Memory B cell (primary cell): ENCODE data around the gene PRMT7.
"Not testable (repeated sequence)": the region's sequence is repeated elsewhere in the genome, so short reads cannot be mapped to it uniquely, and the experiment has no call there.

Experiments used
- ATAC-seq: fragments of 150-1000 bp; cut with Tn5 transposase; 2 replicates; pipeline ENCODE4 v1.10.0; 2021; ENCODE audit warnings: low read depth, mild to moderate bottlenecking, moderate library complexity
- DNase-seq, 2 donors: peaks; one replicate each; pipeline ENCODE4 v3.0.0; 2022; ENCODE audit warnings: low spot score in 2 of 2
- H3K27ac Mint-ChIP-seq: one replicate; pipeline ENCODE4 v1.8.0; 2022; ENCODE audit warnings: mild to moderate bottlenecking, moderate library complexity, mixed read lengths
- H3K27me3 Mint-ChIP-seq: one replicate; pipeline ENCODE4 v1.8.0; 2022; ENCODE audit warnings: mixed read lengths
- H3K36me3 Mint-ChIP-seq: one replicate; pipeline ENCODE4 v1.8.0; 2022; ENCODE audit warnings: mild to moderate bottlenecking, mixed read lengths
- H3K4me1 Mint-ChIP-seq: one replicate; pipeline ENCODE4 v1.8.0; 2022; ENCODE audit warnings: mixed read lengths
- H3K4me3 Mint-ChIP-seq: one replicate; pipeline ENCODE4 v1.8.0; 2022; ENCODE audit warnings: mild to moderate bottlenecking, moderate library complexity, mixed read lengths
- H3K9me3 Mint-ChIP-seq: one replicate; pipeline ENCODE4 v1.8.0; 2022; ENCODE audit warnings: mixed read lengths

Gene PRMT7

DNA sequence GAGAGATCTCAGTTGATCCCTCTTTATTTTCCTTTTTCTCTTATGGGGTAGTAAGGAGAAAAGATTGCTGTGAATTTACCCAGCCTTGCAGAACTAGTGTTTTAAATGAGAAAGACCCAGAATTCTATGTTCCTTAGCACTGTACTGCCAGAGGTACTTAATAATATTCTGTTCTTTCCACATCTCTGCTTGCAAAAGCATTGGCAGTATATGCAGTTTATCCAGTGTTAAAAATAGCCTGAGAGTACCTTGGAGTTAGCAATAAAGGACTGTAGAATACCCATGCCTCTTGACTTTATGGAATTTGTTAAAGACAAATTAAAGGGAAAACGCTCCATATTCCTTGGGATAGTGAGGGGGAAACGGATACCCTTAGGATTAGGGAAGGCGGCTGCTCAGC lies 34.6 kb upstream of the PRMT7 start:
- Mint-ChIP-seq H3K36me3 (peaks cover 12% of the 10 kb centered on the region), H3K4me3 (peak overlapping the region; percentile 73), H3K27me3 (no peaks in the 10 kb centered on the region), H3K27ac (peak overlapping the region; percentile 82), H3K9me3 (no peaks in the 10 kb centered on the region), H3K4me1 (peaks cover 40% of the 10 kb centered on the region)
- DNase-seq (no peak), ATAC-seq (no peak)

DNA sequence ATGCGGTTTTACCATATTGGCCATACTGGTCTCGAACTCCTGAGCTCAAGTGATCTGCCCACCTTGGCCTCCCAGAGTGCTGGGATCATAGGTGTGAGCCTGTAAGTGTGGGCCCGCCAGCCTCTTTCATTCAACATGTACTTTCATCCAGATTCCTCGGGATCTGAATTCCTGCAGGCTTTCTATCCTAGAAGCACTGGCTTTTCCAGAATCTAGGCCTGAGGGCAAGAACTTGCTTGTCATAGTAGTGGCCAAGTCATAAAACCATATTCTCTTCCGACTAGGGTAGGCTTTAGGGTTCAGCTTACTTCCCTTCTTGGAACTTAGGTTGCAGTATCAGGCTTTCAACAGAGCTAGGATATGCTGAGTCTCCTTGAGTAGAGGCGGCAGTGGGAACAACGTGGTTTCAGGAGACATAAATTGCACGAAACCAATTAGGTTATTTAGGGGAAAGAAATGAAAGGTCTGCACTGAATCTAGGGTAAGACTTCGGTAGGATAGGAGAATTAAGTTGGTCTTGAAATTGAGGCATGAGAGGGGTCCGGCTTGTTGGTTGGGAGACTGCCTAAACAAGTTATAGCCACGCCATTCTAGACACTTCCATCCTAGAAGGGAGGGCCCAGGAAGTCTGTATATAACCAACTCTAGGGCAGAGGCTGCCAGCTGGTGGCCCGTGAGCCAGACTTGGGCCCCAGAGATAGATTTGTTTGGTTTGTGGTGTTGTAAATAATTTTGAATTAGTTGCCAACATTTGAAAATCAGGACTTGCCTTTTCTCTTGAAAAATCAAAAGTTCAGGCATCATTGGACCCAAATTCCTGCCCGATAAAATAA lies 30.9 kb upstream of the PRMT7 start:
- H3K36me3 Mint-ChIP-seq, result peaks cover 15% of the 10 kb centered on the region
- H3K9me3 Mint-ChIP-seq, result no peaks in the 10 kb centered on the region
- peaks cover 42% of the 10 kb centered on the region for H3K4me1 Mint-ChIP-seq
- ATAC-seq (no peak), DNase-seq (no peak)
- H3K27me3 Mint-ChIP-seq, result no peaks in the 10 kb centered on the region
- H3K4me3 Mint-ChIP-seq, result no peak overlapping the region
- no peak overlapping the region for H3K27ac Mint-ChIP-seq

- H3K9me3 Mint-ChIP-seq, result no peaks in the 10 kb centered on the region
- H3K4me3 Mint-ChIP-seq, result no peak overlapping the region
- ATAC-seq (no peak), DNase-seq (no peak)
- peaks cover 17% of the 10 kb centered on the region for H3K36me3 Mint-ChIP-seq
- no peaks in the 10 kb centered on the region for H3K27me3 Mint-ChIP-seq
- H3K4me1 Mint-ChIP-seq, result peaks cover 42% of the 10 kb centered on the region
- peak overlapping the region; percentile 77 for H3K27ac Mint-ChIP-seq
Measured at GRCh38 chr16:68281368-68282063, 29.3 kb upstream of the PRMT7 start.

GRCh38 chr16:68282064-68282452 lies 28.8 kb upstream of the PRMT7 start:
- peaks cover 18% of the 10 kb centered on the region for H3K36me3 Mint-ChIP-seq
- no peak for ATAC-seq

DNA sequence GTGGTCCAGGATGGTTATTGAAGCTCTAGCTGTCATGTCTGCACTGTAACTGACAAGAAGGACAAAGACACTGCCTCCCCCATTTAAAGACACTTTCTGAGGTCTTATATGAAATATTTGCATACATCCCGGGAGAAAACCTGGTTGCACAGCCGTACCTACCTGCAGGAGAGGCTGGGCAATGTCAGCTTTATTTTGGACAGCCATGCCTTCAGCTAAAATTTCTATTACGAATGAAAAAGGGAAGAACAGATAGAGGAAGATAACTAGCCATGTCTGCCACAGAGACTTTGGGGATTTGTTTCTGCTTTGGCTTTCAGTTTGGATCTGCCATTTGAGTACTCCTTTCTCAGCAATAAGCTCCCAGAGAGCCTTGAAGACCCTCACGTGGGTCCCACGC lies 27.5 kb upstream of the PRMT7 start:
- H3K27me3 Mint-ChIP-seq, result no peaks in the 10 kb centered on the region
- H3K36me3 Mint-ChIP-seq, result peaks cover 27% of the 10 kb centered on the region

More at GRCh38 chr16:68282064-68282452, 28.8 kb upstream of the PRMT7 start:
- no peaks in the 10 kb centered on the region for H3K27me3 Mint-ChIP-seq
- no peak for DNase-seq
- no peaks in the 10 kb centered on the region for H3K9me3 Mint-ChIP-seq
- no peak overlapping the region for H3K4me3 Mint-ChIP-seq
- H3K4me1 Mint-ChIP-seq, result peaks cover 45% of the 10 kb centered on the region
- H3K27ac Mint-ChIP-seq, result peak overlapping the region; percentile 77

DNA sequence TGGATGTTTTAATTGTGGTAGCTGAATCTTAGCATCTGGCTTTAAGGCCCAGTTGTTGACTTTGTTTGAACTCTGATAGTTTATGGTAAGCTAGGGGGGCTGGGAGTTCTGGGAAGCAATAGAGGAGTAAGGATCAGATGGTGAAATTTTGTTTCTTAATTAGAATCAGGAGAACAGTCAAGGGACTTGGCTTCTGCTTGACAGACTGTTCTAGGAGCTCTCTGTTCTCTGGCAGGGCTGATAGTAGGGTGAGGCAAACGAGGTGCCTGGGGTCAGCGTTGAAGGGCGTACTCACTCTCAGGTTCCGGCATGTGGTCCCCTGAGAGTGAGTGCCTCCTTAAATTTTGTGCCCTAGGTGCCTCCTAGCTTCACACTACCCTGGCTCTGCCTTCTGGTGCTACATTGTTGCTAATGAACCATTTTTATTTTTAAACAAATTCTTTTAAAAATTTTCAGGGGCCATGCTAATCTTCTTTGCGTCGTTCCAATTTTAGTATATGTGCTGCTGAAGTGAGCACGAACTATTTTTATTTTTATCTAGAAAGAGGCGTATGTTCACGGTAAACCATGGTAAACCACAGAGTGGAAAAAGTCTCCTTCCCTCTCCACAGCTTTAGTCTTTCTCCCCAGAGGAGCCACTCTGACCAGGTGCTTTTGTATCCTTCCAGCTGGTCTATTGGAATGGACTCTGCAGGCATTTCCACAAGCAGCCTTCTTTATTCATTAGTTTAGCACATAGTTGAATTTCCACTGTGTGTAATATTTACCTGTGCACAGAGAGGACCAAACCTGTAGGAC lies 26.8 kb upstream of the PRMT7 start:
- Mint-ChIP-seq H3K9me3 (no peaks in the 10 kb centered on the region), H3K27me3 (no peaks in the 10 kb centered on the region)

More for the DNA sequence above, 27.5 kb upstream of the PRMT7 start:
- no peaks in the 10 kb centered on the region for H3K9me3 Mint-ChIP-seq
- DNase-seq (no peak), ATAC-seq (no peak)
- H3K4me3 Mint-ChIP-seq, result peak overlapping the region; percentile 75
- H3K4me1 Mint-ChIP-seq, result peaks cover 55% of the 10 kb centered on the region
- peak overlapping the region; percentile 82 for H3K27ac Mint-ChIP-seq

GRCh38 chr16:68284847-68285246 lies 26.0 kb upstream of the PRMT7 start:
- Mint-ChIP-seq H3K9me3 (no peaks in the 10 kb centered on the region), H3K27ac (peak overlapping the region; percentile 82), H3K4me3 (peak overlapping the region; percentile 57), H3K27me3 (no peaks in the 10 kb centered on the region), H3K36me3 (peaks cover 27% of the 10 kb centered on the region), H3K4me1 (peaks cover 59% of the 10 kb centered on the region)
- ATAC-seq (peak; percentile 78), DNase-seq (peak; percentile 48 to 61)

More for the DNA sequence above, 26.8 kb upstream of the PRMT7 start:
- DNase-seq (no peak), ATAC-seq (peak; percentile 8)
- Mint-ChIP-seq H3K36me3 (peaks cover 27% of the 10 kb centered on the region), H3K27ac (peak overlapping the region; percentile 82), H3K4me1 (peaks cover 55% of the 10 kb centered on the region), H3K4me3 (peak overlapping the region; percentile 75)

GRCh38 chr16:68285683-68286082 lies 25.1 kb upstream of the PRMT7 start:
- Mint-ChIP-seq H3K9me3 (no peaks in the 10 kb centered on the region), H3K27me3 (no peaks in the 10 kb centered on the region), H3K27ac (peak overlapping the region; percentile 82), H3K4me1 (peaks cover 62% of the 10 kb centered on the region), H3K4me3 (peak overlapping the region; percentile 79), H3K36me3 (peaks cover 29% of the 10 kb centered on the region)
- ATAC-seq (no peak), DNase-seq (no peak)

- DNase-seq (no peak), ATAC-seq (peak; percentile 25)
- peaks cover 59% of the 10 kb centered on the region for H3K4me1 Mint-ChIP-seq
- H3K27me3 Mint-ChIP-seq, result no peaks in the 10 kb centered on the region
- no peaks in the 10 kb centered on the region for H3K9me3 Mint-ChIP-seq
- H3K36me3 Mint-ChIP-seq, result peaks cover 32% of the 10 kb centered on the region
- H3K4me3 Mint-ChIP-seq, result peak overlapping the region; percentile 79
- peak overlapping the region; percentile 82 for H3K27ac Mint-ChIP-seq
Measured at GRCh38 chr16:68286153-68287074, 24.4 kb upstream of the PRMT7 start.

DNA sequence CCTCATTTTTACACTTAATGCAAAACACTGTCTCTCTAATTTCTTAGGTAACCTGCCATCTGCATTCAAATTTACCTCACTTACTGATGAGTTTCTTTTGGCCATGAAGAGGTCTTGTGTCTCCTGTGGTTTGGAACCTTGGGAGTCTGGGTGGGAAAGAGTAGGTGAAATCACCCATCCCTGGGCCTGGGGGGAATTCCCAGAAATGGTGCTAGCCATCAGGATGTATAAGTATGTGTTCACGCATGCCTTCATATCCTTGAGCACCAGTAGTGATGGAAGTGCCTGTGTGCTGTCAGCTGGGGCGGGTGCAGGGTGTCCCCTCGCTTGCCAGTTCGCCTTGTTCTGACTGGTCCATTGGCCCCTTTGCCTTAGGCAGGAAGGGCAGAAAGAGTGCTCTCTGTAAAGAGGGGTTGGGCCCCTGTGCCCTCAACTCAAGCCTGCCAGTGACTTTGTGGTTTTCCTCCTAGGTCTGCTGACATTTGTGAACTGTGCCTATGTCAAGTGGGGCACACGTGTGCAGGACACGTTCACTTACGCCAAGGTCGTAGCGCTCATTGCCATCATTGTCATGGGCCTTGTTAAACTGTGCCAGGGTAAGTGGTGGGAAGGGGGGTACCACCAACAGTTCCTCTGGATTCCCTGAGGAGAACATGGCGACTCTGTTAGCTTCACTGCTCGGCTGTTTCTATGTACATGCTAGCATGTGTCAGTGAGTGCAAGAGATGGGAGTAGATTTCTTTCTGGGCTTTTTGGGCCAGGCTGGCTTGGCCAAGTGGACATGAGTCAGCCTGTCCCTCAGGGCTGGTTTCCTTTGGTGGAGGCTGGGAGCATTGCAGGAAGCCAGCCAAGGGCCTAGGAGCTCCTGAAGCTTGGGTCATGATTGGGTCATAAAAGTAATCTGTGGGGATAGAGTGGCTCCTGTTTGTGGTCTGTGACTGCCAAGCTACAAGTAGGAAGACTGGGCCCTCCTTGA lies 23.3 kb upstream of the PRMT7 start:
- no peak for DNase-seq
- ATAC-seq, result no peak
- Mint-ChIP-seq H3K9me3 (no peaks in the 10 kb centered on the region), H3K36me3 (peaks cover 29% of the 10 kb centered on the region), H3K4me3 (peak overlapping the region; percentile 53), H3K4me1 (peaks cover 60% of the 10 kb centered on the region), H3K27me3 (no peaks in the 10 kb centered on the region), H3K27ac (peak overlapping the region; percentile 82)

- peak overlapping the region; percentile 82 for H3K27ac Mint-ChIP-seq
- ATAC-seq (no peak), DNase-seq (no peak)
- no peaks in the 10 kb centered on the region for H3K27me3 Mint-ChIP-seq
- no peak overlapping the region for H3K4me3 Mint-ChIP-seq
- peaks cover 29% of the 10 kb centered on the region for H3K36me3 Mint-ChIP-seq
- H3K9me3 Mint-ChIP-seq, result no peaks in the 10 kb centered on the region
- peaks cover 54% of the 10 kb centered on the region for H3K4me1 Mint-ChIP-seq
Measured at GRCh38 chr16:68288252-68288650, 22.6 kb upstream of the PRMT7 start.

DNA sequence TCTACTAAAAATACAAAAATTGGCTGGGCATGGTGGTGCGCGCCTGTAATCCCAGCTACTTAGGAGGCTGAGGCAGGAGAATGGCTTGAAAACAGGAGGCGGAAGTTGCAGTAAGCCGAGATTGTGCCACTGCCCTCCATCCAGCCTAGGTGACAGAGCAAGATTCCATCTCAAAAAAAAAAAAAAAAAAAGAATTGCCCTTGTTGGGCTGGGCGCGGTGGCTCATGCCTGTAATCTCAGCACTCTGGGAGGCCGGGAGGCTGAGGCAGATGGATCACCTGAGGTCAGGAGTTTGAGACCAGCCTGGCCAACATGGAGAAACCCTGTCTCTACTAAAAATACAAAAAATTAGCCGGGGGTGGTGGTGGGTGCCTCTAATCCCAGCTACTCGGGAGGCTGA lies 22.0 kb upstream of the PRMT7 start:
- H3K27me3 Mint-ChIP-seq, H3K27ac Mint-ChIP-seq, H3K9me3 Mint-ChIP-seq, H3K4me3 Mint-ChIP-seq, ATAC-seq, DNase-seq: not testable (repeated sequence)
- peaks cover 53% of the 10 kb centered on the region for H3K4me1 Mint-ChIP-seq
- peaks cover 34% of the 10 kb centered on the region for H3K36me3 Mint-ChIP-seq
